ENCODE measurements around the gene MSTN. TPM values are rescaled to one million over a fixed set of nuclear protein-coding genes. Genes with fewer than 3 reads are reported as not detected.
A peak's percentile ranks its signal among the peaks of the same experiment; 100 is the strongest.

Gene MSTN
- 1 to 10 TPM; 1.0 to 2.4 (median 1.4) TPM for polyA plus RNA-seq (ENCODE audit: insufficient read depth in 1 of 5, insufficient read length in 5 of 5, low replicate concordance in 1 of 5)
- long read RNA-seq, donor 1: 0 reads
- long read RNA-seq, donor 2: 0 reads
- long read RNA-seq, donor 3: 0 reads
- long read RNA-seq, donor 4: 0 reads
- long read RNA-seq, donor 5: 0 reads
- long read RNA-seq, donor 6: 0 reads
- long read RNA-seq, donor 7: 0 reads
- long read RNA-seq, donor 8: 0 reads

DNA sequence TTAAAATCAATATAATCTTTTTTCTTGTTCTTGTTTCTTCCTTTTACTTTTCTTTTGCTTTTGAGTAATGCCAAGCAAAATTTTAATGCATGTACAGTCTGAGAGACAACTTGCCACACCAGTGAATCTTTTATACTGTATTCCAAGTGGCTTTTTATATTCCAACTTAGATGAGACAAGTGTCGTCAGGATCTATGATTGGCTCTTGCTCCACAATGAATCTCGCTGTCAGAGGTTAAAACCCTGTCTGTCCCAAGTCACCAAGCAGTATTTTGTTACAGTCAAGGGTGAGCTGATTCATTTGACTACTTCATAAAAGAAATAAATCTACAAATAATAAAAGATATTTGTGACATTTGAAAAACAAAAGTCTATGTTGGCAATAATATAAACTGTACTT, at the start of gene MSTN:
MSTN (minus strand) TSS at position 129 of the 400 bp plus-strand sequence. CDS start 133 bp downstream, outside the sequence.
- DNase-seq: no peak

DNA sequence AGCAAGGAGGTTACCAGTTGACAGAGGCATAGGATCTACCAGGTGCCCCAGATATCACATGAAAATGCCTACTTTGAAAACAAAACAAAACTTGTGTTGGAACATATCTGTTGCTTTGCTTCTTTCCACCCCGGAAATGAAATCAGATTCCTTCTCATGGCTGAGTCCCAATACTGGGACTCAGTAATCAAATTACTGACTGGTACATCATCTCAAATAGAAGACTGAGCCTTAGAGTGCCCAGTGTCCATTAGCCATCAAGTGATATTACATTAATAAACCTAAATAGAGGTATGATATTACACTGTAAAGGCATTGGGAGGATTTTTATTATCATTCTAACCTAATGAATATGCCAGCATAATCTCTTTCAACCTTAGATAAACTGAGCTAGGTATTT, 48.6 kb upstream of the MSTN start:
- DNase-seq: no peak

GRCh38 chr2:190110699-190111098, 48.2 kb upstream of the MSTN start:
- DNase-seq: no peak

GRCh38 chr2:190110131-190110530, 47.6 kb upstream of the MSTN start:
- DNase-seq: no peak

DNA sequence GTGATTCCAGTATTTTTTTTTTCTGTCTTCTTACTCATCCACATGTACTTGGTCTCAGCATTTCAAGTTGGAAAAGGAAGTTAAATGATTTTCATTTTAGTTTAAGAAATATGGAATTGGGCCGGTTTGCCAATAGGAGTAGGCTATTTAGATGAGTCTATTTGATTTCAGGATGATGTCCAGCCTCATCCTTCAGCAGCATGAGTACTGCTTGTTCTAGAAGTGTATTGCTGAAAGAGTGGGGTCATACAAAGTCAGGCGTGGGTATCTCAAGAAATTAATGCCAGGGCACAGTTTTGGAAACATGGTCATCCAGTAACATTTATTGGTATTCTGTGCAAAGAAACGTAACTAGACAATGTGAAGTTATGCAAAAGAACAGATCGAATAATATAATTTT, 44.9 kb upstream of the MSTN start:
- DNase-seq: no peak

DNA sequence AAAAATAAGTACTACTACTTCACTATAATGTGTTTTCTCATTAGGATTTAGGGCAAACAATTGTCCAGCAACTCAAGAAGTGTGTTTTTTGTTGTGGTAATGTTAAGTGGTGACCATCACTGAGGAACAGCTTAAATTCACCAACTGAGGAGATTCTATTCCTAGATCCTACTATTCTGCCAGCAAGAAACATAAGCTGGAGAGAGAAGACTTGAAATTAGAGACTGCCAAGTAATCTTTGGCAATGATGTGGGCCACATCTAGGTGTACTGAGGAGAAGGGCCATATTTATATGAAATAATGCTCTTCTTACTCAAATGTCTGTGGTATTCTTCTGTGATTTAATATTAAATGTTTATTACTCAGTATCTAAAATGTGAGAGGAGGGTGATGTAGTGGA, 44.3 kb upstream of the MSTN start:
- no peak for DNase-seq

- no peak for DNase-seq
Measured at GRCh38 chr2:190105554-190105953, 43.0 kb upstream of the MSTN start.

- no peak for DNase-seq
Measured at GRCh38 chr2:190103144-190103543, 40.6 kb upstream of the MSTN start.

- no peak for DNase-seq
Measured at GRCh38 chr2:190099890-190100697, 37.6 kb upstream of the MSTN start.

DNA sequence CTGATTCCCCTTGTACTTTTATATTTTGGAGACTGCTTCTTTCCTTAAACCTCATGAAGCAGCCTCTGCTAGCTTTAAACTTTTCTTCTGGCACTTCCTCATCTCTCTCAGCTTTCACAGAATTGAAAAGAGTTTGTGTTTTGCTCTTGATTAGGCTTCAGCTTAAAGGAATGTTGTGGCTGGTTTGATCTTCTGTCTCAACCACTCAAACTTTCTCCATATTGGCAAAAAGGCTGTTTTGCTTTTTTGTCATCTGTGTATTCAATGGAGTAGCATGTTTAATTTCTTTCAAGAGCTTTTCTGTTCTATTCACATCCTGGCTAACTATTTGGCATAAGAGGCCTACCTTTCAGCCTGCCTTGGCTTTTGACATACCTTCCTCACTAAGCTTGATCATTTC, 36.3 kb upstream of the MSTN start:
- DNase-seq: no peak

DNA sequence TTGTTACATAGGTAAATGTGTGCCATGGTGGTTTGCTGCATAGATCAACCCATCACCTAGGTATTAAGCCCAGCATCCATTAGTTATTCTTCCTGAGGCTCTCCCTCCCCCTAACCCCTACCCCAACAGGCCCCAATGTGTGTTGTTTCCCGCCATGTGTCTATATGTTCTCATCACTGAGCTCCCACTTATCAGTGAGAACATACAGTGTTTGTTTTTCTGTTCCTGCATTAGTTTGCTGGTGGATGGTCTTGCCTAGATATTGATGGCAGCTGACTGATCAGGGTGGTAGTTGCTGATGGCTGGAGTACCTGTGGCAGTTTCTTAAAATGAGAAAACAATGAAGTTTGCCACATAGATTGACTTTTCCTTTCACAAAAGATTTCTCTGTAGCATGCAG, 34.6 kb upstream of the MSTN start:
- no peak for DNase-seq

DNA sequence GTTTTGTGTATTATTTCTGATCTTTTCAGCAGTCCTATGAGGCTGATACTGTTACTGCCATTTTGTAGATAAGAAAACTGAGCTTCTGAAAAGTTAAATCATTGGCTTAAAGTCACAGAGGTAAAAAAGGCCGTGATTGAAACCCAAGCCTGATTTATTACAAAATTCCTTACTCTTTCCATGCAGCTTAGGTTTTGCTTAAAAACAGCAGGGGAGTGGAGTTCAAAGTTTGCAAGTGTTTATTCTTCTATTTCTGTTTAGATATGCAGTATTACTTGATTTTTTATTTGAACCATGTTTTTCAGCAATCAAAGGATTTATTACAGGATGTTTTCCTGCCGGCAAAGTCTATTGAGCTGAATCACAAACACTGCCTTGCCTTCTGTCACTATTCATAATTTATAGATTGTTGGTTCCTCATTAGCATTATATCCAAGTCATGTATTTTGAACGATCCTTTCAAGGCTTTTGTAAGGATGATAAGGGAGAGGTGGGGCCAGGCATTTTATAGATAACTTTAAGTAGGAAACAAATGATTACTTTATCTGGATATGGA, 31.9 kb upstream of the MSTN start:
- DNase-seq: no peak

DNA sequence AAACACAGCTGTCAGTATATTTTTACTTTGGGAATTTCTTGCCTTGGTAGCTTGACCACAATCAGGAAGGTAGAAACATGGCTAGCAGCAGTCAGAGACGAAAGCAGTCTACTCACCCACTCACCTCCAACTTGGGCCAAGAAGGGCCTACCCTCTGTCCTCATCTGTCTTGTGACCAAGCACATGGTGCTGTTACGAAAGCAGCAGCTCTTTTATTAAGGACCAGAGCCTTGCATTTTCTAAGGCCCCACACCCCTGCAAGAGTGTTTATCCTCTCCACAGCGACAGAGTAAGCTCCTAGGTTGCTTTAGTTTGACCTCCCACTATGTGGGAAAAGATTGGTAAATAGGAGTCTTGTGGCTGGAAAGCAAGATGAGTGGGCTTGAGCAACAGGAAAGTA, 31.3 kb upstream of the MSTN start:
- no peak for DNase-seq

- no peak for DNase-seq
Measured at GRCh38 chr2:190090148-190090547, 27.6 kb upstream of the MSTN start.

GRCh38 chr2:190088917-190089316, 26.4 kb upstream of the MSTN start:
- DNase-seq: peak; percentile 37 to 67

GRCh38 chr2:190084704-190085103, 22.2 kb upstream of the MSTN start:
- no peak for DNase-seq

DNA sequence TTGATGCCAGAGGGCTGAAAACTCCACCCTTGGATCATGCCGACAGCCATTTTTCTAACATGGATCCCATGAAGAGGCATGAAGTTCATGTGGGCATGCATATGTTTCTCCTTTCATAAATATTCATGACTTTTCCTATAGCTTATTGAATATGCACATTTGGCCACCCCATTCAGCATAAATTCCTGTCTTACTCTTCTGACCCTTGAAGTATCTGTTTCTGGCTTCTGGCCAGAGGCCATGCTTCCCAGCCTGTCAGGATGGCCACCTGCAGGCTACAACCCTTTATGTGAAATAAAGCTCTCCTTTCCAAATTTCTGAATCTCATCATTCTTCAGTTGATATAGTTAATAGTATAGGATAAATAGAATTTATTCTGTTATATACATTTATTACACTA, 19.6 kb upstream of the MSTN start:
- no peak for DNase-seq

DNA sequence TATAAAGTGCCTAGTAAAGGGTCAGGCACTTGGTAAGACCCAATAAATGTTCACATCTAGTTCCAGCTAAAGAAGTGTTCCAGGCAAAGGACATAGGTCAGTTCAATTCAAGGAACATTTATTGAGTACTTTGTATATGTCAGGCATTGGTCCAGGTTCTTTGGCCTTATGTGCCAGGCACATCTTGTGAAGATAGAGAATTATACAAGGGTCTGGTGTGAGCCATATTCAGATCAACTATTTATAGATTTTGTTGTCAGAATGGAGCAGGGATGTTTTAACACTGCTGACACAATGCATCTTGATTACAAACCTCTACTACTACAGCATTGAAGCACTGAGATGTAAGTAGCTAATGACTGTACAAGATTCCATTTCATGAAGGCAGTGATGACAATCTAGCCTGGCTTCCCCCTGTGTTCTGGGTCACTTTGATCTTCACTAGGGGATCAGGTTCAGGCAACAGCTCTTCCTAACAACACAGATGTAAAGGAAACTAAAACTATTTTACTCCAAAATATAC, 18.1 kb upstream of the MSTN start:
- DNase-seq: no peak

DNA sequence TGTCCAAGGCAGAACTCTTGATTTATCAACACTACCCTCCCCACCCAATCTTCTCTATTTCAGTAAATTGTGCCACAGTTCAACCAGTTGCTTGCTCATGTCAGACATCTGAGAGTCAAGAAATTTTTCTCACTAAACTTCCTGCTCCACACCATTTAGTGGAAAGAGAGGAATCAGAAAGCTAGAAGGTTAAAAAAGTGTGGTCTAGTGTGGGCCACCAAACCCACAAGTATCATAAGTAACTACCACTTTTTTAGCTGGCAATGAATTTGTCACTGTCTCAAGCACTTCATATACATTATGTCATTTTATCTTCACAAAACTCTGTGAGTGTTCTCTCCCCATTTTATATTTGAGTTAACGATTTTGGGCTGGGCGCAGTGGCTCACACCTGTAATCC, 16.6 kb upstream of the MSTN start:
- no peak for DNase-seq

- no peak for DNase-seq
Measured at GRCh38 chr2:190075623-190076022, 13.1 kb upstream of the MSTN start.

DNA sequence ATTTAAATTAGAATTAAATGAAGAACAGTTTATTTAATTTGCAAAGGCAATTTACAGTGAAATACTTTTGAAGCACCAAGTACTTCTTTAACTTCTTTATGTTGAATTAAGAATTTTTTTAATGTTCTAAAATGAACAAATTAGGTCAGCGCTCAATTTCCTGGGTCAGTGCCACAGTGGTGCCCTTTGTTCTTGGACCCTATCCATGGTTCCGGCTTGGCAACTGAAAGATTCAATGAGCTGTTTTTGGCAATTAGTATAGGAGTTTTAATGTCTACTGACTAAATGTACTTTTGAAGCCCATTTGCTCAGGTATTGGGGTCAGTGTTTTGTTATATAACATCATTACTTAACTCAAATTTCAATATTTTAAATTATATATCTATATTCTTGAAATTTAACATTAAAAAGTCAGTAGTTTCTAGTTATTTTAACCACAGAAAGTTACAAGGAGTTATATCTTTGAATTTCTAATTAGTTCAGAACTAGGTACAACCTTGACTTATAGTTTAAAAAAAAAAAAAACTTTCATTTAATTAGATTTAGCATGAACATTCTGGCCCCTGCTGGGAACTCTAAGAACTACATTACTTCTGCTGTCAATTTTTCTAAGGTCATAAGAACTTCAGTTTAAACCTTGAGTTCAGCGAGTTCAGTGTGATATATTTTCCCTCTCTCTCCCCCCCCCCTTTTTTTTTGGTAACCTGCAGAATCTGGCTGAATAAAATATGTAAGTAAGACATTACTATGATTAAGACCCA, 7.6 kb upstream of the MSTN start:
- DNase-seq: peak in 1 of 2 donors; percentile 41

DNA sequence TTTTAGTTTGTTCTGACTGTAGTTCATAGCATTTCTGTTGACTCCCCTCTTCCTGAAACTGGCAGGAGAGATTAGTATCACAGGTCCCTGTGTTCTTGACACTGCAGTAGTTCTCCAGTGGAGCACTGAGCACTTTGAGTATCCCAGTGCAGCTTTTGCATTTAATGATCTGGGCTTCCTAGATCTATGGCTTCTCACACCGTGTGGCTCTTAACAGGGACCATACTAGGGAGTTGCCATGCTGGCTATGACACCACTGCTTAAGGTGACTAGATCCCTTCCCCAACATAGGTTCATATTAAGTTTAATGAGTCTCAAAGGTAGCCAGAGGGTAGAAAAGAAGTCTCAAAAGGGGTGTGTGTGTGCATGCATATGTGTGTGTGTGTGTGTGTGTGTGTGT, 6.2 kb upstream of the MSTN start:
- no peak for DNase-seq

All from right lung (tissue), 10 donors.